ENCODE measurements around the gene UBE2QL1.

UBE2QL1 gene

GRCh38 chr5:6452622-6453504 is 4.2 kb downstream of the UBE2QL1 start:
- no peak for DNase-seq (ENCODE audit: low read depth, low spot score)
- POLR2A ChIA-PET: no interaction called here
- CTCF ChIA-PET: no interaction called here
- no peak overlapping the region for H3K4me3 ChIP-seq (ENCODE audit: low read depth, low read length)
- no peak for TF ChIP-seq CTCF (IDR thresholded peaks at IDR 0.05; ENCODE audit: insufficient read depth, low read length, missing control alignments)

- POLR2A ChIA-PET: no interaction called here
- TF ChIP-seq CTCF (IDR thresholded peaks at IDR 0.05; ENCODE audit: insufficient read depth, low read length, missing control alignments): no peak
- DNase-seq (ENCODE audit: low read depth, low spot score): no peak
- CTCF ChIA-PET: no interaction called here
- H3K4me3 ChIP-seq (ENCODE audit: low read depth, low read length): no peak overlapping the region
Measured at GRCh38 chr5:6453937-6454560, 5.4 kb downstream of the UBE2QL1 start.

- H3K4me3 ChIP-seq (ENCODE audit: low read depth, low read length): no peak overlapping the region
- TF ChIP-seq CTCF (IDR thresholded peaks at IDR 0.05; ENCODE audit: insufficient read depth, low read length, missing control alignments): no peak
- ChIA-PET CTCF (no interaction called here), POLR2A (no interaction called here)
- no peak for DNase-seq (ENCODE audit: low read depth, low spot score)
Measured at GRCh38 chr5:6454628-6455053, 6.0 kb downstream of the UBE2QL1 start.

- CTCF ChIA-PET: no interaction called here
- no peak overlapping the region for H3K4me3 ChIP-seq (ENCODE audit: low read depth, low read length)
- DNase-seq (ENCODE audit: low read depth, low spot score): no peak
- no peak for TF ChIP-seq CTCF (IDR thresholded peaks at IDR 0.05; ENCODE audit: insufficient read depth, low read length, missing control alignments)
- POLR2A ChIA-PET: no interaction called here
Measured at GRCh38 chr5:6455571-6456200, 7.0 kb downstream of the UBE2QL1 start.

GRCh38 chr5:6456766-6457370 is 8.2 kb downstream of the UBE2QL1 start:
- DNase-seq (ENCODE audit: low read depth, low spot score): no peak
- TF ChIP-seq CTCF (IDR thresholded peaks at IDR 0.05; ENCODE audit: insufficient read depth, low read length, missing control alignments): no peak
- H3K4me3 ChIP-seq (ENCODE audit: low read depth, low read length): no peak overlapping the region
- CTCF ChIA-PET: no interaction called here
- POLR2A ChIA-PET: no interaction called here

GRCh38 chr5:6457592-6457991 is 8.9 kb downstream of the UBE2QL1 start:
- ChIA-PET CTCF (no interaction called here), POLR2A (no interaction called here)
- no peak for DNase-seq (ENCODE audit: low read depth, low spot score)
- TF ChIP-seq CTCF (IDR thresholded peaks at IDR 0.05; ENCODE audit: insufficient read depth, low read length, missing control alignments): no peak
- no peak overlapping the region for H3K4me3 ChIP-seq (ENCODE audit: low read depth, low read length)
